Measurements from ENCODE around the gene LAMA2. TPM values are rescaled to one million over a fixed set of nuclear protein-coding genes. Genes with fewer than 3 reads are reported as not detected.

The LAMA2 gene
- total and polyA plus RNA-seq, 8 donors: 3.4 to 110 (median 31.6) TPM

DNA sequence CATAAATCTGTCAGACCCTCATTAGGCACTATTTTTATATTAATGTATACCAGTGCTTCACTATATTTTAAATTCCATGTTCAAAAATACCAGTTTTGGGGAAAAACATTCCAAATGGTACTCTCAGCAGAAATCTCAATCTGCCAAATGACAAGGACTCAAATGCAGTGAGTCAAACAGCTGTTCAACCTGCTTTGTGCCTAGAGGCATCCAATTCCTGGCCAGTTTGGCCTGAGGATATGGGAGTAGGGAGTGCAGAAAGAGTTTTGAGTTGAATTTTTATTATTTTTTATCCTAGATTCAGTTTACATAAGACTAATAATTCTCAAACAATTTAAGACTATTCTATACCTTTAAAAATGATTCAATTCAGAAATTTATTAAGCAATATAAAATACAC is 216.8 kb downstream of the LAMA2 start:
- Histone ChIP-seq H3K4me3 (no peak overlapping the region), H3K27ac (no peak overlapping the region), H3K27me3 (no peaks in the 10 kb centered on the region), H3K36me3 (peaks cover 0 to 9% (median 0%) of the 10 kb centered on the region in 4 donors), H3K4me1 (peaks cover 0 to 2% (median 0%) of the 10 kb centered on the region in 4 donors), H3K9me3 (no peaks in the 10 kb centered on the region)
- intact Hi-C loops (cut with DNase I; ENCODE audit: low total_unique reads): no loop called here
- no peak for DNase-seq
- TF ChIP-seq POLR2AphosphoS5 (IDR thresholded peaks at IDR 0.05) (no peak), POLR2A (IDR thresholded peaks at IDR 0.05) (no peak), EP300 (IDR thresholded peaks at IDR 0.05) (no peak)
- TF ChIP-seq, protein P1, sequence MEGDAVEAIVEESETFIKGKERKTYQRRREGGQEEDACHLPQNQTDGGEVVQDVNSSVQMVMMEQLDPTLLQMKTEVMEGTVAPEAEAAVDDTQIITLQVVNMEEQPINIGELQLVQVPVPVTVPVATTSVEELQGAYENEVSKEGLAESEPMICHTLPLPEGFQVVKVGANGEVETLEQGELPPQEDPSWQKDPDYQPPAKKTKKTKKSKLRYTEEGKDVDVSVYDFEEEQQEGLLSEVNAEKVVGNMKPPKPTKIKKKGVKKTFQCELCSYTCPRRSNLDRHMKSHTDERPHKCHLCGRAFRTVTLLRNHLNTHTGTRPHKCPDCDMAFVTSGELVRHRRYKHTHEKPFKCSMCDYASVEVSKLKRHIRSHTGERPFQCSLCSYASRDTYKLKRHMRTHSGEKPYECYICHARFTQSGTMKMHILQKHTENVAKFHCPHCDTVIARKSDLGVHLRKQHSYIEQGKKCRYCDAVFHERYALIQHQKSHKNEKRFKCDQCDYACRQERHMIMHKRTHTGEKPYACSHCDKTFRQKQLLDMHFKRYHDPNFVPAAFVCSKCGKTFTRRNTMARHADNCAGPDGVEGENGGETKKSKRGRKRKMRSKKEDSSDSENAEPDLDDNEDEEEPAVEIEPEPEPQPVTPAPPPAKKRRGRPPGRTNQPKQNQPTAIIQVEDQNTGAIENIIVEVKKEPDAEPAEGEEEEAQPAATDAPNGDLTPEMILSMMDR (IDR thresholded peaks at IDR 0.05): no peak

DNA sequence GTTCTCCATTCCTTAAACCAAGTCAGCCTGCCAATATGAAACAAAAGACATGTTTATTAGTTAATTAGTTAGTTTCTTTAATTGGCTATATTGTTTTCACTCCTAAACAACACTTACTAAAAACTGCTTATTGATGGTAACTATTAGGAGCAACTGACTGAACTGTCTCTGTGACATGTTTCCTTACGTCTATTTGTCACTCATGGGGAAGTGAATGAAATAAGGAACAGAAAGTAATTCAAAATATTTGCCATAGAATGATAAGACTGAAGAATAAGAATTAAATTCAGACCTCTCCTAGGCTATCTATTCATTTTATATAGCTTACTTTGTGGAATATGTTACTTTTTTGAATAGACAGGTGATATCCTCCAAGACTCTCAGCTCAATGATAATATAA is 217.2 kb downstream of the LAMA2 start:
- Histone ChIP-seq H3K4me1 (peaks cover 0 to 7% (median 1%) of the 10 kb centered on the region in 4 donors), H3K9me3 (no peaks in the 10 kb centered on the region), H3K4me3 (no peak overlapping the region), H3K36me3 (peaks cover 0 to 9% (median 0%) of the 10 kb centered on the region in 4 donors), H3K27ac (no peak overlapping the region), H3K27me3 (no peaks in the 10 kb centered on the region)
- no peak for DNase-seq
- 81 to 89% (median 85%) methylated on average over 1 of the region's 1 CpG for WGBS, 5 donors
- intact Hi-C loops (cut with DNase I; ENCODE audit: low total_unique reads): no loop called here
- TF ChIP-seq, protein P1 (IDR thresholded peaks at IDR 0.05): no peak
- TF ChIP-seq POLR2AphosphoS5 (IDR thresholded peaks at IDR 0.05) (no peak), POLR2A (IDR thresholded peaks at IDR 0.05) (no peak), EP300 (IDR thresholded peaks at IDR 0.05) (no peak)

- peak in 1 of 2 donors; percentile 55 for DNase-seq
- no peak overlapping the region for H3K27ac ChIP-seq
- H3K27me3 ChIP-seq: no peaks in the 10 kb centered on the region
- TF ChIP-seq EP300 (IDR thresholded peaks at IDR 0.05) (no peak), POLR2A (IDR thresholded peaks at IDR 0.05) (no peak), POLR2AphosphoS5 (IDR thresholded peaks at IDR 0.05) (peak in 2 of 3 donors; percentile 10 to 12)
- H3K9me3 ChIP-seq: no peaks in the 10 kb centered on the region
- WGBS, 5 donors: 60 to 74% (median 69%) methylated on average over 4 of the region's 4 CpGs
- H3K36me3 ChIP-seq: peaks cover 0 to 9% (median 0%) of the 10 kb centered on the region in 4 donors
- no peak overlapping the region for H3K4me3 ChIP-seq
- intact Hi-C loops (cut with DNase I; ENCODE audit: low total_unique reads): no loop called here
- peaks cover 0 to 13% (median 6%) of the 10 kb centered on the region in 4 donors for H3K4me1 ChIP-seq
These were observed 219.8 kb downstream of the LAMA2 start for GRCh38 chr6:129102741-129103140.

GRCh38 chr6:129104131-129104530 is 221.2 kb downstream of the LAMA2 start:
- WGBS, 5 donors: 52 to 90% (median 77%) methylated on average over 1 of the region's 1 CpG
- peak overlapping the region in 3 of 5 donors; percentile 7 to 58 (median 18) for H3K27ac ChIP-seq
- H3K9me3 ChIP-seq: no peaks in the 10 kb centered on the region
- DNase-seq: no peak
- peaks cover 0 to 13% (median 6%) of the 10 kb centered on the region in 4 donors for H3K4me1 ChIP-seq
- H3K4me3 ChIP-seq: no peak overlapping the region
- intact Hi-C loops (cut with DNase I; ENCODE audit: low total_unique reads): no loop called here
- TF ChIP-seq POLR2A (IDR thresholded peaks at IDR 0.05): no peak
- no peak for TF ChIP-seq POLR2AphosphoS5 (IDR thresholded peaks at IDR 0.05)
- no peak for TF ChIP-seq EP300 (IDR thresholded peaks at IDR 0.05)
- H3K36me3 ChIP-seq: no peaks in the 10 kb centered on the region
- no peaks in the 10 kb centered on the region for H3K27me3 ChIP-seq

GRCh38 chr6:129104560-129104959 is 221.6 kb downstream of the LAMA2 start:
- DNase-seq: no peak
- Histone ChIP-seq H3K4me1 (peaks cover 0 to 13% (median 6%) of the 10 kb centered on the region in 4 donors), H3K4me3 (no peak overlapping the region), H3K27me3 (no peaks in the 10 kb centered on the region), H3K9me3 (no peaks in the 10 kb centered on the region), H3K36me3 (no peaks in the 10 kb centered on the region), H3K27ac (peak overlapping the region in 3 of 5 donors; percentile 2 to 58 (median 7))
- TF ChIP-seq, protein P1 (IDR thresholded peaks at IDR 0.05): no peak
- TF ChIP-seq POLR2AphosphoS5 (IDR thresholded peaks at IDR 0.05): no peak
- no peak for TF ChIP-seq EP300 (IDR thresholded peaks at IDR 0.05)
- TF ChIP-seq POLR2A (IDR thresholded peaks at IDR 0.05): no peak
- intact Hi-C loops (cut with DNase I; ENCODE audit: low total_unique reads): no loop called here
- 80 to 94% (median 93%) methylated on average over 1 of the region's 1 CpG for WGBS, 5 donors

Data from stomach (tissue), 9 donors.